ENCODE results near the gene PITPNM2.

Gene PITPNM2

DNA sequence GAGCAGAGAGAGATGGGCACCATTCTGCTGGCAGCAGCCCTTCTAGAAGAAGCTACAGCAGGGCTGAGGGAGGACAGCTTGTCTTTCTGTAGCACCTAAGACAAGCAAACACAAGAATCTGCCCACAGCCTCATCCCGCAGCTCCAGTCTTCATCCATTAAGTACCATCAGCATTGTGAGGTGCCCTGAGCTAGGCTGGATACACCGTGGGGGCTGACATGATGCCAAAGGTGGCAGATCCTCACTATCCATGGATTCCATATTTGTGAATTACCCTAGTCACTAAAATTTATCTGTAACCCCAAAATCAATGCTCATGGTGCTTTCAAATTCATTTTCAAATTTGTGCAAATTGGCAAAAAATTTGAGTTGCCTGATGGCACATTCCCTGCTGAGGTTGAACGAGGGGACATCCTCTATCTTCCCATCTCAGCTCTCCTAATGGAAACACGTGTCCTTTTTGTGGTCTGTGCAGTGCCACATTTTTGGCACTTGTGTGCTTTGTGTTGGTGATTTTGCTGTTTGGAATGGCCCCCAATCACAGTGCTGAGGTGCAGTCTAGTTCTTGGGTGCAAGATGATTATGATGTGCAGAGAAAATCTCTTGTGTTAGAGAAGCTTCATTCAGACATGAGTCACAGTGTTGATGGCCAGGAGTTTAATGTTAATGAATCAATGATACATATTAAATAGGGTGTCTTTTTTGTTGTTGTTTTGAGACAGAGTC is 7.0 kb downstream of the PITPNM2 start:
- no peak for DNase-seq

DNA sequence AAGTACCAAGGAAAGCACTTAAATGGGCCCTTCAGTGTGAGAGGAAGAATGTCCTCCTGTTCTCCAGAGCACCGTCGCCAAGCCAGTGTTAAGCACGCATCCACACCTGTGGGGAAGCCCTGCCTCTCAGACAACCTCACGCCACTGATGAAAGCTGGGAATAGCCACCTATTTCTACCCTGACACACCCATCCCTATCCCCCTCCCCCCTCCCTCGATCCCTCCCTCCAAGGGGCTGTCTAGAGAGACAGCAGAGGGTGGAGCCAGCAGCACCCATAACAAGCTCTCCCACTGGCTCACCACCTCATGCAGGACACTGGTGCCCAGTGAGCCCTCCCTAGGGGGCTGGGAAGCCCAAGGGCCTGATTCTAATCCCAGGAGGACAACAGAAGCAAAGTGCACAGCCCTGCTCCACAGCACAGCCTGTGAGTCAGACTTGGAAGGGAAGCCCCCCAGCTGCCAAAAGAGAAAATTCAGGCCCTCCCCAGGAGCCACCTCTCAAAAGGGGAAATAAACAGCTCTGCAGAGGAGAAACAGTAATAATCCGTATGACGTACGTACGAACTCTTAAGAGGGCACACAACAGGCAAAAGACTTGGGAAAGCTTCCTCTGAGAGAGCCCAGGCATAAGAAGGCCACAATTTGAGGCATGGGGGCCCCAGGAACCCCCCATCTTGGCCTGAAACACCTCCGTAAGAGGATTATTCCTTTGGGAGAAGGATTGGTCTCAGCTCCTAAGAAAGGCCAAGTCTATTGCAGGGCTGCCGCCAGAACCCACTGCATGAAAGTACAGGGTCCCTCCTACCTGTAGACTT is 7.8 kb downstream of the PITPNM2 start:
- DNase-seq: no peak

DNA sequence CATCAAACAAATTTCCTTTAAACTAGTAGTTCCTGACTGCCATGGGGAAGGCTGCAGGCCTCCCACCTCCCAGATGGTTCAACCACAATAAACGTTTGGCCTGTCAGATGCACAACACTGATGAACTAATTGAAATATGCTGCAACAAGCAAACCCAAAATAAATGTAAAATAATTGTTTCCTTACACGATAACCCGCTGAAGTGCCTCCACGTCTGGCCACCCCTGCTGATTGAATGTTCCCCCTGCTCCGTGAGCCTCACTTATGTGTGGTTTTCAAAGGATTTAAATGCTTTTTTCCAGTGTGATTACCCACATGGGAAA is 8.4 kb downstream of the PITPNM2 start:
- no peak for DNase-seq

DNA sequence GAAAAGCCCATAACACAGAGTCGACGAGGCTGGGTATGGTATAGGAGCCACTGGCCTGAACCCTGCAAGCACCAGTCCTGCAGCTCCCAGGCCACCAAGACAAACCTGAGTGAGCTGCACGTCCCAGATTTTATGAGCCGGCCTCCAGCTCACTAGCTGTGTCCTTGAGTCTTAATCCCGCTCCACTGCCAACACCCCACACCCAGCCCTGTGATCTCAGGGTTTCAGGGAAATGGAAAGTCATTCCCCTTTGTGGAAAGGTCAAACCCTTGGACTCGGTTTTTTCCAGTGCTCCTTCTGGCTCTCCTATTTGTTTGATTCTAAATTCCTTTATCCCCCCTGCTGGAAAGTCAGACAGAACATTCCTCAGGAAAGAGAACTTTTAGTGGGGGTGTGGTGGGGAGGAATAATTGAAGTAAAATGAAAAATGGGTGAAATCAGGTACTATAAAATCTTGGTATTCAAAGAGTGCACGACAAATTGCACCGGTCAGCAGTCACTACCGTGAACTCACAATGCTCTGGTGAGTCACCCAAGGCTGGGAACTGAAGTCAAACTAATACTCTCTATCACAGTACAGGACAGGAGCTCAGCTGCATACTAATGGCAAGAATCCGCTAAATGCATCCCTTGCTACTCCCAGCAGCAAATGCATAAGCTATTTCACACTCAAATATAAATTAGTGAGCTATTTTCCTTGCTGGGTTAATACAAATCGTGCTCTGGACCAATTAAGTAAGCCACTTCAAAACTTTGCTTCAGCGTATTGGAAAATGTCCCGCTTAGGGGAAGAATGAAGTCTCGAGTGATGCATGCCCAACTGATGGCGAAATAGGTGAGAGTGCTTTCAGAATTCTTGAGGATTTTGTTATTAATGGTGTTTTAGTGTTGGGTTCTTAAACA is 9.0 kb downstream of the PITPNM2 start:
- DNase-seq: no peak

DNA sequence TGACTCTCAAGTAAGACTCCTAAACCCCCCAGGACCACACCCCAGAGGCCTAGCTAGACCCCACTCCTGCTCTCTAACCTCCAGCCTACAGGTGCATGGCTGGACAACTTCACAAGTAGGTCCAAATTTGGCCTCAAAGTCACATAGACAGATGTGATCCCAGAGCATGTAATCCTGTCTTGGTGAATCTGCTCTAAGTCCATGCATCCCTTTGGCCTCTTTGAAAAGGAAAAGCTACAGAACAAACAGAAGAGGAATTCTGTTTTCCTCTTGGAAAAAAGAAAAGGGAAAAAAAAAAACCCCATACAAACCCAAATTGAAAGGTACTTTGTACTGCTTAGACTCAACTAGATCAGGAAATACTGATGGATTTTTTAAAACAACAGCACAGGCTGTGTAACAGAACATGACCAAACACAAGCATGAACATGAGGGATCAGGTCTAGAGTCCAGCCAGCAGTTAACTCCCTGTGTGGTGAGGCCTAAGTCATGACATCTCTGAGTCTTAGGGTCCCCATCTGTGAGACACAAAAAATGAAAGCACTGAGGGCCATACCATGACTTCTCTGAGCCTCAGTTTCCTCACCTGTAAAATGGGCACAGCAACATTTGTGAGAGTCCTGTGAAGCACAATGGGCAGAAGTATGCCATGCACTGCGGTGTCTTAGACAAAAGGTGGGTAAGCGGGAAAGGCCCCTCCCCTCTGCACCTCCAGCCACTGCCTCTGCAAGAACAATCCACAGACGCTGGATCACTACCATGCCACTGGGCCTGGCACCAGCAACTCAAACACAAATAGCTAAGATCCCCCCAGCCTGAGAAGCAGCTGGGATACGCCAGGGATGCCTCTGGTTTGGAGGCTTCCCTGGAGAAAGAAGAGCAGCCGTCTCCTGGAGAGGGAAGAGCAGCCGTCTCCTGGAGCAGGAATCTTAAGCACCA is 9.9 kb downstream of the PITPNM2 start:
- no peak for DNase-seq

DNA sequence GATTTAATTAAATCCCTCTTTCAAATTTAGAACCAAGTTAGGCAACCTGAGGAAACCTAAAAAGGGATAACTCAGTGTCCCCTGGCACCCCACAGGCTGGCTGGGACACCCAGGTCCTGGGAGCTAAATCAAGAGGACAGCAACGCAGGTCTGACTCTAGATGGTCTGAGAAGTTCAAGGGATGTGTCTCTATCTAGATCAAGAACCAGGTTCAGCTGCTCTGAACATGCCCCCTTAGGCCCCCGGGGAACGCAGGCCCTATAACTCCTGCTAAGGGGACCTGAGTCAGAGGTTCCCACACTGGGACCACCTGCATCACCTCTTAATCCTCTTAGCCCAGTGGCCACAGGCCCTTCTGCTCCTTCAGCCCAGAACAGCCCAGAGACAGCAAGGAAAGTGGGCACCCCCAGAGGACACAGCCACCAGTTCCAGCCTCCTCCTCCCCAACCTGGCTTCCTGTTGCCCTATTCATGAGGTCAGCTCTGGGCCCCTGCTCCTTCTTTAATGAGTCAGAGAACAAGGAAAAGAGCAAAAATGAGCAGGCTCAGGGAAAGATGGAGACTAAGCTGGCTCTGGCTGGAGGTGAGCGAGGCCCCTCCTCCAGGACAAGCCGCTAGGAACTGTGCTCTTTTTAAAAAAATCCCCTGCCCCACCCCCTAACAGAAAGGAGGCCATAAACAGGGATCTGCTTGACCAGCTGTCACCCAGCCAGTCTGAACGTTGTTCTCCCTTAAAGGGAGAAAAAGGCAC is 10.8 kb downstream of the PITPNM2 start:
- no peak for DNase-seq

DNA sequence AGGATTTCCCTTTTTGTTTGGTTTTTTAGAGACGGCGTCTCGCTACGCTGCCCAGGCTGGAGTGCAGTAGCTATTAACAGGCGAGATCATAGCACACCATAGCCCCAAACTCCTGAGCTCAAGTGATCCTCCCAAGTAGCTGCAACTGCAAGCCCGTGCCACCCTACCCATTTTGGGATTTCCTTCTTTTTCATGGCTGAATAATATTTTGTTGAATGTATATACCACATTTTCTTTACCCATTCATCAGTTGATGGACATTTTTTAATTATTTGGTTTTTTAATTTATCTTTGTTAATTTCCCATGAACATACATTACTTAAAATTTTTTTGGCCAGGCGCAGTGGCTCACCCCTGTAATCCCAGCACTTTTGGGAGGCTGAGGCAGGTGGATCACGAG is 15.2 kb downstream of the PITPNM2 start:
- DNase-seq: no peak

DNA sequence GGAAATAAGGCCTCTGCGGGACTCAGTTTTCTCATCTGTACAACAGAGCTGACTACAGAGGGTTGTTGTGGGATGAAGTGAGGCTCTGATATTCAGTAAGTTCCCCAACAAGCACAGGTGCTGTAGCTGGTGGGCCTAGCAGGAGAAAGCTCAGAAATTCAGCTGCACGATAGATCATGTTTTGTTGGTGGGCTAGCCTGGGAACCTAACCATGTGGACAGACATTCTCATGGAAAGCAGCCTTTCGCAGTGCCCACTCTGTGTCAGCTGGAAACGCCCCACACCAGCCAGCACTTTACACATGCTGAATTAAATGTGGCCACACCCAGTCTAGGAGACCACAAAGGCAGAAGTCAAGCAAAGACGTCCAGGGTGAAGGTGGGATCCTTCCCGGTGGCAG is 16.1 kb downstream of the PITPNM2 start:
- DNase-seq: no peak

DNA sequence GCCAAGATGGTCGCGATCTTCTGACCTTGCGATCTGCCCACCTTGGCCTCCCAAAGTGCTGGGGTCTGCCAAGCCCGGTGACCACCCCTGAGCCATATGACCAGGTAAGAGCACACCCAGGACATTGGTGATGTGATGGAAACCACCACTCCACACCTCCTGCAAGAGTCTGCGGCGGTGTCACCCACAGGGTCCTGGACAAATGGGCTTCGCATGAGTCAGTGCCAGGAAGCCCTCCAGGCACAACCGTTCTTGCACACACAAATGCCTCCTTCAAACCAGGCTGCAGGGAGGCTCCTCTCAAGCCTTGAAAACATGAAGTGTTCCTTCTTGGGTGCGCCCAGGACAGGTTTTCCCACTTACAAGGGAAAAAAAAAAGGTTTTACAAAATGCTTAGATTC is 16.6 kb downstream of the PITPNM2 start:
- DNase-seq: no peak

DNA sequence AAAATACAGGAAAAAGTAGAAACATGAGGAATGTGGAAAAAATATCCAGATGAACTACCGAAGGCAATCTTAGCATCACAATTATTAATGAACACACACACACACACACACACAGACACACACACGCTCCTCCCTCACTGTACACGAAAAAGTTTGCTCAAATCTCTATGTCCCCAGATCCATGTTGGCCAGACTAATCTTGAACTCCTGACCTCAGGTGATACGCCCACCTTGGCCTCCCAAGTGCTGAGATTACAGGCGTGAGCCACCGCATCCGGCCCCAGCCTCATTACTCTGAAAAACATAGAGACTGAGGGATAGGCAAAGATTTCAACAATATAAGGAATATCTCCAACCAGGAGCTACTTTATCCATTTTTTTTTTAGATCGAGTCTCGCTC is 17.2 kb downstream of the PITPNM2 start:
- DNase-seq: no peak

DNA sequence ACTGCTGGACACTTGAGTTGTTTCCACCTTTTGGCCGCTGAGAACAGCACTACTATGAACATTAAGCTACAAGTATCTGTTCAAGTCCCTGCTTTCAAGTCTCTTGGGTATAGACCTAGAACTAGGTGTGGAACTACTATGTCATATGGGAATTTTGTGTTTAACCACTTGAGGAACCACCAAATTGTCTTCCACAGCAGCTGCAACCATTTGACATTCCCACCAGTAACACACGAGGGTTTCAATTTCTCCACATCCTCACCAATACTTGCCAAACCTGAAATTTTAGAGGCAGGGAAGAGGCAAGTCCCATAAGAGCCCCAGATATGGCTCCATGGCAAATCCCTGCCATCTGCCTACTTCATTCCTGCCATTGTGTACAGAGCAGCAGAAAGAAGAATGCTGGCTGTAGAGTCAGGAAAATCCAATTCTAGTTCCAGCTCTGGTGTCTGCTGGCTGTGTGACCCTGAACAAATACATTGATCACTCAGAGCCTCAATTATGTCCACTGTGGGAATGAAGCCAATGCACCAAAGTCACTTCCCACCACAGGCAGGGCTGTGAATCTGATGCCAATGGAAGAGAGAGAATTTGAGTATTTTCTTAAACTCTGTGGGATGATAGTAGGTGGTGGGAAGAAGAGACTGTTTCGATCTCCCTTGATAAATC is 17.8 kb downstream of the PITPNM2 start:
- no peak for DNase-seq

DNA sequence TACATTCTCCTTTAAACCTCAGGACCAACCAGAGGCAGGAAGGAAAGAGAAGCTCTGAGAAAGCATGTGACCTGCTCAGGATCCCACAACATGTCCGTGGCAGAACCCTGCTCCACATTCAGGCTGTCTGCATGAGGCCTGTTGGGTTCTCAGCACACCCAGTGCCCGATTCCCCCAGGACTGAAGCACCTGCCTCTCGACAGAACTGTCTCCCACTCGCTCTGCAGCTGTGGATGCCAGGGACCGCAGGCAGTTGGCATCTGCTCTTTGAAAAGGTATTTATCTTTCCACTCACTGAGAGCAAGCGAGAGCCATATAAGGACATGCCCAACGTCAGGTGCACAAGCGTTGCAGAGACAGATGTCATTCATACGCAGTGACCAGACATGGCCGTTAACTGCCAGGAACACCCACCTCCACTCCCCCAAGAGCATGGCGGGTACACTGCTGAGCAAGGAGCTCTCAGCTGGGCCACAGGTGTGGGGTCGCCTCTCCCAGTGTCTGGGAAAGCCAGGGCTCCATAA is 18.9 kb downstream of the PITPNM2 start:
- peak; percentile 97 for DNase-seq

DNA sequence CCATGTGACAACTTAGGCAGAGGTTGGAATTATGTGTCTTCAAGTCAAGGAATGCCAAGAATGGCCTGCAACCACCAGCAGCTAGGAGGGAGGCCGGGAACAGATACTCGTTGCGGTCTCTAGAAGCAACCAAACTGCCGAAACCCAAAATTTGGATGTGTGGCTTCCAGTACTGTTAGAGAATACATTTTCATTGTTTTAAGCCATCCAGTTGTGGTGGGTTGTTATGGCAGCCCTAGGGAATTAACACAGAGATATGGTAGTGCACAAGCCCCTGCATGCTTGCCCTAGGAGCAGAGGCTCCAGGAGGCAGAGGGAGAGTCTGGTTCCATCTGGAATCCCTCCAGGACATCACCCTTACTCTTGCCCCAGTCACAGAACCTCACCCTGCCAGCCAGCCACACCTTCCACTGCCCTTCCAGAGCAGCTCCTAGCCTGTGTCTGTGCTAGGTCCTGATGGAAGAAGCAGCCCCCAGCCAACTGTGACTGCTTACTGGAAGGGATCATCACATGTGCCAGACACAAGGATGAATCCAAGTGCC is 19.5 kb downstream of the PITPNM2 start:
- DNase-seq: no peak

DNA sequence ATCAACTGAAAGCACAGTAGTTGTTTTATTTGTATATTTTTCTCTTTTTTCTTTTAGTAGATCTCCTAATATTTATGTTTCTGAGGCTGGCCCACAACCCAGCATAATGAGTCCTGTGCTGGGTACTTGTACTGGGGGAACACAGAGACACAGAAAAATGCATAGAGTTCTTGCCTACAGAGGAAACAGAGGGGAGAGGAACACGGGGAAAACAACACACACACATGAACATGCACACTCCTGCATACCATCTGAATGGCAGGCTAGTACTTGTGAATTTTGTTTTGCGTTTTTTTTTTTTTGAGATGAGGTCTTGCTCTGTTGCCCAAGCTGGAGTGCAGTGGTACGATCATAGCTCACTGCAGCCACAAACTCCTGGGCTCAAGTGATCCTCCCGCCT is 21.3 kb downstream of the PITPNM2 start:
- no peak for DNase-seq

DNA sequence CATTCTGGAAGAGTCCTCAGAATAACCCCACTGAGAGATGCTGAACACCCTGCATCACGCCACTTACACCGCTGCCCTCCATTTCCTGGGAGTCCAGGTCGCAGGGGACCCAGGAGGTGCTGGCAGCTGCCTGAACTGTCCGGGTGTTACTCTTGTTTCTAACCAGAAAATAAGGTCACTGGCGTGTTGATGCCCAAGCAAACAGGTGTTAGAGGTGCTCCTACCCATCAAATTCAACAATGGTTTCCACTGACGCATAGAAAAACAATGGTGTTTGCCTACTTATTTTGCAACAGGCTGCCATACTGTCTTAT is 23.8 kb downstream of the PITPNM2 start:
- DNase-seq: no peak

DNA sequence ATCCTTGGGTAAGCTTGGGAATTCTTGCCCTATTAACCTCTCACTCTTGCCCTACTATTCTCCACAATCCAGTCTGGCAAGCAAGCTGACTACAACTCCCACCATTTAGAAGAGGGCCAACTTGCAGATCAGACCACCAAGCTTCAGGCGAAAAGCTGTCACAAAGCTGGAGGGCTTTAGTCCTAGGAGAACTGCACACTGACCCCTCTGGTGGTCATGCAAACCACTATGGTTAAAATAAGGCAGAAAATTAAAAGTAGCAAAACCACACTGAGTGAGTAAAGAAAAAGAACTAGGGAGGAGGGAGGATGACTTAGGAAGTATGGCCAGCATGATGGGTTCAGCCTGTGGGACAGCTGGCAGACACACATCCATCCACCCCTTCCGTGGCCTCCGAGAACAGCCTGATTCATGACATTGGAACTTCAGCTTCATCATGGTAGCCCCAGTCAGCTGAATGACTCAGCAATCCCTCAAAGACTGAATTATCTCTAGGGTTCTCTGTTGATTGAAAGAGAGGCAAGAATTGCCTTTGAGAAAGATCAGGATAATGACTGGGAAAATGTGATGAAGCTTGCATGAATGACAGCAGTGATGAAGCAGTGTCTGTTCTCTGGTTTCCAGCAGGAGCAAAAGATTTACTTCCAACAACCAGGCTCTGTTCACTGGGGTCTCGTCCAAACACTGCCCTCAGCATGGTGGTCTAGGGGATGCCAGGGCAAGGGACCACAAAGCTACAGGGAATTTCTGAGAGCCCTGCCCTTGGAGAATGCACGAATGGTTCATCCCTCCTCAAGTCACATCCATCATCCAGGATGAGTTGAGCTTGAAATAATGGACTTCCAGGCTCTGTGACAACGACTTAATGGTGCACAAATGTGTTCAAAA is 24.4 kb downstream of the PITPNM2 start:
- no peak for DNase-seq

DNA sequence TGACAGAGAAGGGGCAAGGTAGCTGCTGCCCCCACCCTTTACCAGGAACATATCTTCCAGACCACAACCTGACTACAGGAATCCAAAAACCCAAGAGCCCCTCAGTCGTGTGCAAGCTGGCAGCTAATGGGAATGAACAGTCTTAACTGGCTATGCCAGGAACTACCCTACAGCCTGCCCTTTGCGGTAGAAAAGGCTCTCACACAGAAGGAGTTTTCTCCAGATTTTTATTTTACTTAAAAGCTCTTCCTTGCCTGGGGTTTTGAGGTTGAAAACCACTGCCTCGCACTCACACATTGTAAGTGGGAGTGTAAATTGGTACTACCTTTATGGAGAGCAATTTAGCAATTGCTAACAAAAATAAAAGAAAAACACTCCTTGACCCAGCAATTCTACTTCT is 28.3 kb downstream of the PITPNM2 start:
- DNase-seq: no peak

DNA sequence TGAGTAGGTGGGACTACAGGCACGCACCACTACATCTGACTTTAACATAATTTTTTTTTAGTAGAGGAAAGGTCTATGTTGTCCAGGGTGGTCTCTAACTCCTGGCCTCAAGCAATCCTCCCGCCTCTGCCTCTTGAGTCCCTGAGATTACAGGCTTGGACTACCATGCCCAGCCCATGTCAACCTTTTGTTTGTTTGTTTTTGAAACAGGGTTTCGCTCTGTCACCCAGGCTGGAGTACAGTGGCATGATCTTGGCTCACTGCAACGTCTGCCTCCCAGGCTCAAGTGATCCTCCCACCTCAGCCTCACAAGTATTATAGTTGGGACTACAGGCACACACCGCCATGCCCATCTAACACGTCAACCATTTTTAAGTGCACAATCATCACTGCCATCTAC is 29.2 kb downstream of the PITPNM2 start:
- DNase-seq: no peak

DNA sequence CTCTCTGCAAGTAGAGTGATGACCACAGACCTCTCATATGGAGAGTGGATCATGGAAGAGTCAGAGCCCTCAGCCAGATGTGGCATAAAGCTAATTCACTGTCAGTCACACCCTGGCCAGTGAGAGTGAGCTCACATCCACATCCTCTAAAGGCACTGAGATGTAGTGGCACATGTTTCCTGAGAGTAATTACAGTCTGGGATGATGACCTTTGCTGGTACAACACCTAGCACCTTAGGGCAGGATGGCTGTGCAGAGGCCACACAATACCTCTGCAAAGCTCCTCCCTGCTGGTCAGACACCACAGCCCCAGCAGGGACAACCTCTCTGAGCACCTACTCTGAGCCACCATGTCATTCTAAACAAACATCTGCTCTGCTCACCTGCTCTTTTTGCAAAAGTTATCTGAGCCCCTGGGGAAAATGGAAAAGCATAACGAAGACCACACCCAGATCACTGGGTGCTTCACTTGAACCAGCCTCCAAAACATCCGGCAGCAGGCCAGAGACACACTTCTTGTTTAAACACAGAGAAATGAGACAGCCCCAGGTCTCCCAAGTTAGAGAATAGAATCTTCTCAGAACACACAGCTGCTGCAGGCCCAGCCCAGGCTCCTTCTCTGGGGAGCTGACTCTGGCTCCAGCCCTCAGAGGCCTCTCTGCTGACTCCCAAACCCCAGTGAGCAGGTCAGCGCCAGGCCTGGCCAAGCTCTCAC is 30.3 kb downstream of the PITPNM2 start:
- no peak for DNase-seq

Data from NCI-H1417 treated with DMSO at 0.1 percent for 48 hours (cell line).